CD4-positive, alpha-beta T cell treated with Interleukin-17A for 1 hour (primary cell): Measurements from ENCODE around the gene MRPL20.
"Not testable (repeated sequence)": the region's sequence is repeated elsewhere in the genome, so short reads cannot be mapped to it uniquely, and the experiment has no call there.

Experiments
- DNase-seq: peaks from one replicate; pipeline ENCODE4 v3.0.0-alpha.2; 2020

Gene MRPL20

DNA sequence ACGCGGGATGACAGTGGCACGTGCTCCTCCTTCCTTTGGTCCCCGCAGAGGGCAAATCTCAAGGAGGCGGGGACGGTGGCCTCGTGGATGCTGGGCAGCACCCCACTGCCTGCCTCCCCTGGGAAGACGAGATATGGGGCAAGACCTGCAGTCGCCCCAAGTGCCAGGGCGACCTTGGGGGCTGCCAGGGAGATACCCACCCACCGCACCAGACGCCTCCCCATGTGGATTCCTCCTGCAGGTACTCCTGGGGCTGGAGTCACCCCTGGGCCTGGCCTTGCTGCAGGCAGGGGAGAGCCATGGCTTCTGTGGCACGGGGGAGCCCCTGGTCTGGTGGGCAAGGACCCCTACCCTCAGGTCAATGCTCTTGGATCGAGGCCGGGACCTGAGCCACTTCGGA is 26.2 kb downstream of the MRPL20 start:
- DNase-seq, result no peak

DNA sequence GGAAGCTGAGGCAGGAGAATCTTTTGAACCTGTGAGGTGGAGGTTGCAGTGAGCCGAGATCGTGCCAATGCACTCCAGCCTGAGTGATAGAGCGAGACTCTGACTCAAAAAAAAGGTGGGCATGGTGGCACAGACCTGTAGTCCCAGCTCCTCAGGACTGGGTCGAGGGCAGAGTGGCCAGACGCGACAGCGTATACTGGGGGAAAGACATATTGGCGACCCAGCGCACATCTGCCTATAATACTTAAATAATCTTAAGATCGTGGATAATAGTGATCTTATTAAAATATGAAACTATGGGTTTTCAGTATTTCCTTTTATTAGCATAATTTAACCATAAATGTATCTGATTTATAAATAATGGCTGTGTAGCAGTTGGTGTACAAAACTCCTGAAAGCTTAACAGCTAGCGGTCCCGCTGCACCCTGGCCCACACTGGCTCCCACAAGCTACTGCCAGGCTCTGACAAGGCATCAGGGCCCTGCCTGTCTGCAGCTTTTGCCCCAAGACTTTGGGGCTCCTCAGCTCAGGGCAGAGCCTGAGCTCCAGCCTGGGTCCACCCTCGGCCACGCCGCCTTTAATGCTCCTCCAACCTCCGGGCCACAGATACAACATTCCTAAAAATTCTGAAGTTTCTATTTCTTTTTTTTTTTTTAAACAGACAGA is 29.4 kb downstream of the MRPL20 start:
- no peak for DNase-seq

DNA sequence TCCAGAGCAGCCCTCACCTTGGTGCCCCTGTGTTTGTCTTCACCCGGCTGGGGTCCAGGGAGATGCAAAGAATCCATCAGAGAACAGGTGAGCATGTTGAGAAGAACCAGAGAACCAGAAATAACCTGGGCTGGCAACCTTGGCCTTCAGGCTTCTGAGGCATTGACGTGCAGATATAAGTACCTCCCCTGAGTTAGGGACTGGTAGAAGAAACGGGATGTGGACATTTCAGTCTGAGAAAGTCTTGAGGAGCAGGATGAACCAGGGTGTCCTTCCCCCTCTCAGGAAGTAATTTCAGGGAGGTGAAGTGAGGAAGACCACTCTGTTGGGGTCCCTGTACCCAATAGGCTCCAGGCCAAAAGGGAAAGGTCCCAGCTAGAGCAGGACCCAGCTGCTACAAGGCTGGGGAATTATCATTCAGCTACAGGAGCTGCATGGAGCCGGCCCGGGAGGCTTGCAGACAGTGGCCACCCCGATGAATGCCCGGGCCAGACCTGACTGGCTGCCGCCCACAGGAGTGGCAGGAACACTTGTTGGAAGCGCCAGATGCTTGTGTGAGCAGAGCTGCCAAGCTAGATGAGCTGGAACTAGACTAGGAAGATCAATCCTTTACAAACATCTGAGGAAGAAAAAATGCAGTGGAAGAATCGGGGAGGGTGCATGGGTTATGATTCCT is 30.4 kb downstream of the MRPL20 start:
- no peak for DNase-seq

DNA sequence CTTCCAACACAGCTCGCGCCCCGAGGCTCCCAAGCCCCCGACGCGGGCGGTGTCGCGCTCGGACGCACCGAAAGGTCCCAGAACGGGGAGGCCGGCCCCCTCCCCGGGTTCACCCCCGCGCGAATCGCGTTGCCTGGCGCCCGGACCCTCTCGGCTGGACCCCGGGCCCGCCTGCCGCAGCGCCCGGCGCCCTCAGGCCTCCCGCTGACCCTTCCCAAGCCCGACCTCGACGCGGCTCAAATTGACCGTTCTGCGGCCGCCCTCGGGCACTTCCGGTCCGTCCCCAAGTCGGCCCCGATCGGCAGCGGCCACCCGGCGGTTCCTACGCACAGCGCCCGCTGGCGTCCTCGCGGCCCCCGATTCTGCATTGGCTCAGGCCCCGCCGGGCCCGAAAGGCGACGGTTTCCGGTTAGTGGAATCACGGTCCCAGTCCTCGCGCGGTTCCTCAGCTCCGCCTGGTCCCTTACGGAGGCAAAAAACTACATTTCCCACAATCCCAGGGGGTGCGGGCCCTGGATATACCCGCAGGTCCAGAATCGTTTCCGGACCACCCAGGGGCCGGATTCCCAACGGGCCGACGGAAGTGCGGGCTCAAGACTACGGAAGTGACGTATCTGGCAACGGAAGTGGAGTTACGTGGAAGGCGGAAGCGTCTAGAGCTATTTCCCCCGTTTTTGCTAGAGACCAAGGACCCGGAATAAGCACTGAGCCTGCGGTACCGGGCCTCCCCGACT is 32.0 kb downstream of the MRPL20 start, which contains the start of gene AURKAIP1:
AURKAIP1 (minus strand) TSS at position 279 of the 734 bp plus-strand sequence. CDS start 451 bp downstream, outside the sequence.
- peak; percentile 99 for DNase-seq

DNA sequence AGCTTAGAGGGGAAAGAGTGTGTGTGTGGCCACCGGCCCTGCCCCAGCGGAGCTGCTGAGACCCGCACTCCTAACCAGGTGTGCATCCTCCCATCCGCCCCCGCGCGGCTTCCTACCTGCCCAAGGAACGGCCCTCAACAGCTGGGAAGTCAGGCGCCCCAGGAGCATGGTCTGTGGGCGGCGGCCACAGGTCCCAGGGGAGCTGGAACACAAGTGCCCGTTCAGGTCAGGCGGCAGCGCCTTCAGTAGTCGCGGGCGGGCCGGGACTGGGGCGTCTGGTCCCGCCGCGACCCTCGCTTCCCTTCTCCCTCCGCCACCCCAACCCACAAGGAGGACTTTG is 32.5 kb downstream of the MRPL20 start:
- no peak for DNase-seq

DNA sequence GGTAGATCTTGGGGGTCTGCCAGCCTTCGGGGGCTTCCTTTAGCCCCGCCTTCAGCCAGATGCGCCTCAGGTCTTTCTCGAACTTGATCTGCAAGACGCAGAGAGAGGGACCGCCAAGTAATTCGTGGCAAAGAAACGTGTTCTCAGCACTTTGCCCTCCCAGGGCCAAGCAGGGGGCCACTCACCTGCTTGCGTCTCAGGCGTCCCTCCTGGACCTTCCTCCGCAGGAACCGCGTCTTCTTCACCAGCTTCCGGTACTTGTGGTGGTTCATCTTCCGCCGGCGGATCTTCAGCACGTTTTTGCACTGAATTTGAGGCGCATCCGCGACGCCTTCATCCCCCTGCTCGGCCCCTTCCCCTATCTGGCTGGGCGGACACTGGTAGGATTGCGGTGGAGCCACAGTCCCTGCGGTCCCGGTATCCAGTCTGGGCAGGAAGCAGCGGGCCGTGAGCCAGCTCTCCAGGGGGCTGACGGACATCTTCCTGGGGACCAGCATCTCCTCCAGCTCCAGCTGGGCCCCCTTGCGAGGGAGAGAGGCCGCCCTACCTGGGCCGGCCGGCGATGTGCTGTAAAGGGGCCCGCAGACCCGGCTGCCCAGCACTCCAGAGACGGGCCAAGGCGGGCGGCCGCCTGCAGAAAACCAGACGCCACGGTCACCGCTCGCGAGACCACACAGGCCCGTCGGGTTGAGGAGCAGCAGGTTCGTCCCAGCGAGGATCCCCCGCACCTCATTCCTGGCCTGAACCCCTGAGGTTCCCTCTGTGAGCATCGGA is 33.1 kb downstream of the MRPL20 start:
- DNase-seq, result no peak

DNA sequence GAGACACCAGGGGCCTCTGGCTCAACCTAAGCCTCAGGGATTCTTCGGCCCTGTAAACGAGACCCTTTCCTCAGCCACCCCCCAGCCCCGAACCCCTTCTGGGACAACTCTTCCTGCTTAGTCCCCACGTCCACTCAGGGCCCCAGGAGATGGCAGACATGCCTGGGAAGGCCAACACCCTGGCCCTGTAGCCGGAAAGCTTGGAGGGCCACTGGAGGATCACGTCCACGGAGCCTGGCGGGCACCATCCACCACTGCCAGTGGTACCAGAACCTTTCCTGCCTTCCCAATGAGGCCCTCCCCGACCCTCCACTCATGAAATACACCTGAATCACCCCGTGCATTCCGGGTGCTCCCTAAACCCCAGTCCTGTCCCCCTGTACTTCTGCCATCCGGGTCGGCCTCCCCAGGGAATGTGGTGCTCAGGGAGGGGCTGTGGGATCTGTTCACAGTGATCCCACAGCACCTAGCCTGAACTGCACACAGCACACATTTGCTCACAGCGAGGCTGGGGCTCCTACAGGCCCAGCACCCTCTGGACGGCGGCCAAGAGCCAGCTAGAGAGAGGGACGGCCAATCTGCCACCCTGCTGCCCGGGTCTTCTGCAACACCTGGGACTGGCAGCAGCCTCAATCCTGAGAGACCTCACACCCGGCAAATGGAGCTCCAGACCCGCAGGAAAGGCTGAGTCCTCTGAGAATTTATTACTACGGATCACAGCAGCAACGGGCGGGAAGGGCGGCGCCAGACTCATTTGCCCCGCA is 33.9 kb downstream of the MRPL20 start:
- no peak for DNase-seq

DNA sequence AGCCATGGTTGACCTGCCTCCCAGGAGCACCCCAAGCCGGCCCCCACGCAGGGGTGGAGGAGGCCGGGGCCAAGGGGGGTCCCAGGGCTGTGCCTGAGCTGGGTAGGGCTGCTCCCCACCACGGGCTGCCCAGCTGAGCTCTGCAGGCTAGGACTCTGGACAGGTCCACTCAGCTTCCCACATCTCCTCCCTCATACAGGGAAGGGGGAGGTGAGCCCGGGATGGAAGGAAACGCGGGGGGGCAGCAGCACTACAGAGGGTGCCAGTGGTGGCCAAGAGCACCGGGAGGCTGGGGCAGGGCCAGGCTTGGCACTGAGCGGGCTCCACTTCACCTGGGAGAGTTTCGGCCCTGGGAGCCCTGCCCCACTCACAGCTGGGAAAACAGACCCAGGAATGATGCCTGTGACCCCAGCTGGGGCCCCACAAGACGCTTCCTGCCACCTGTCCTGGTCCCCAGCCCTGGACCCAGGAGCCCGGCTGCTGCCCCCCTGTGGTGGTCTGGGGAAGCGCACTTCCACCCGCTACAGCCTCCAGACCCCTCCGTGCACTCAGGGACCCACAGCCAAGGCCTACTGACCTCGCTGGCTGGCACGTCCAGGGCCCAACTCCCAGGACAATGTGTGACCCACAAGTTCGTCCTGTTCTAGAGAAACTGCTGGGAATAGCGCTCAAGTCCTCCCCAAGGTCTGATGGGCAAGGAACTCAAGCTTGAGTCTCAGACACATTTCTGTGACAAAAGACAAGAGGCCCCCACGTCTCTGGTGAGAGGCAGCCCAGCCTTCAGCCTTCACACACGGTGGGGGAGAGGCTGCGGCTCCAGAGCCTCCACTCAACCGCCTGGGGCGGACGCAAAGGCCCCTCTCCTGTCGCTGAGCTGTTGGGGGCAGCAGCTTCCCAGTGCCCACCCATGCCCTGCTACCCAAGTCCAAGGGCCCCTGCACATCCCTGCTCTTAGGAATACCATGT is 35.1 kb downstream of the MRPL20 start:
- DNase-seq, result peak; percentile 80

DNA sequence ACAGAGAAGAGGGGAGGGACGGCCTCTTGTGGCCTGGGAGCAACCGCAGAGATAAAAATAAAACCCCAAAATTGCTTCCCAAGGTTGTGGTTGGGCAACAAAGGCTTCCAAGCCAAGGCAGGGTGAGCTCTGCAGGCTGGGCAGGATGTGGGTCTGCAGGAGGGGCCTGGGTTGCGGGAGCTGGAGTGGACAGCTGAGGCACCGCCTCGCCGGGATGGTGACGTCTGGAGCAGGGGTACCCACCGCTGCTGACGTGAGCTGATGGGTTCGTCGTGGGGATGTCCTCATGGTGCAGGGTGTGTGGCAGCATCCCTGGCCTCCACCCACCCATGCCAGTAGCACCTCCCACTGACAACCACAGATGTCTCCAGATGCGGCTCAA is 35.7 kb downstream of the MRPL20 start:
- peak; percentile 89 for DNase-seq

DNA sequence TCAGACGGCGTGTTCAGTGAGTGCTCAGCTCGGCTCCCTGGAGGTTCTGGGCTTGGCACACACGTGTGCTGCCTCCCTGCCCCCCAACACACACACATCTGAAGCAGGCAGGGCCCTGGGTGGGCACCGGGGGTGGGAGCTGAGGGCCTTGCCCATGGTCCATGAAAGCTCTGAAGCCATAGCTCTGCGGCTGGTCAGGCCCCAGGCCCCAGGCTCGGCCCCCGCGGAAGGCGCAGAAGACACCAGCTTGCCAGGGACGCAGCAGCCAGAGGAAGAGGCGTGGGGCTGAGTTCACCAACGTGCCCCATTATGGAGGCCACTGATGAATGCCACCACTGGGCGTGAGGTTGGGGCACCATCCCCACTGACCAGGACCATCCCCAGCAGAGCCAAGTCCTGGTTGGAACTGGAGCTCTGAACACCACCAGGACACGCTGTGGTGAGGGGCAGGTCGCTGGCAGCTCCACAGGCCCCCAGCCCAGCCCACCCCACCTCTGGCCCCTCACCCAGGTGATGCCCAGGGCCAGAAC is 36.3 kb downstream of the MRPL20 start:
- no peak for DNase-seq

DNA sequence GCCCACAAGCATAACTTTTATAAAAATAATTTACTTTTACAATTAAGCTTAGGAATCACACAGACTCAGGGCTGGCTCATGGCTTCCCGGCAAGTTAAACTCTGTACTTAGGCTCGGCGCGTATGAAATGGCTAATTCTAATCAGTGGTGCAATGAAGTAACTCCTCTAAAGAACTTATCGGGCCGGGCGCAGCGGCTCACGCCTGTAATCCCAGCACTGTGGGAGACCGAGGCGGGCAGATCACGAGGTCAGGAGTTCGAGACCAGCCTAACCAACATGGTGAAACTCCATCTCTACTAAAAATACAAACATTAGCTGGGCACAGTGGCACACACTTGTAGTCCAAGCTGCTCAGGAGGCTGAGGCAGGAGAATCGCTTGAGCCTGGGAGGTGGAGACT is 37.0 kb downstream of the MRPL20 start:
- DNase-seq, result not testable (repeated sequence)

DNA sequence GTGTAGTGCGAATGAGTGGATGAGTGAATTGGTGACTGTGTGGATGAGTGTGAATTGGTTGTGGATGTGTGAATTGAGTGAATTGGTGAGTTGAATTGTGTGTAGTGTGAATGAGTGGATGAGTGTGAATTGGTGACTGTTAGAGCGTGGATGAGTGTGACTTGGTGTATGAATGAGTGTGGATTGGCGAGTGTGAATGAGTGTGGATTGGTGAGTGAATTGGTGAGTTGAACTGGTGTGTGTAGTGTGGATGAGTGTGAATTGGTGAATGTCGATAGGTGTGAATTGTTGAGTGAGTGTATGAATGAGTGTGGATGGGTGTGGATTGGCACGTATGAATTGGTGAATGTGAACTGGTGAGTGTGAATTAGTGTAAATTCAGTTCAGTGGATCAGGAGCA is 39.8 kb downstream of the MRPL20 start:
- no peak for DNase-seq

DNA sequence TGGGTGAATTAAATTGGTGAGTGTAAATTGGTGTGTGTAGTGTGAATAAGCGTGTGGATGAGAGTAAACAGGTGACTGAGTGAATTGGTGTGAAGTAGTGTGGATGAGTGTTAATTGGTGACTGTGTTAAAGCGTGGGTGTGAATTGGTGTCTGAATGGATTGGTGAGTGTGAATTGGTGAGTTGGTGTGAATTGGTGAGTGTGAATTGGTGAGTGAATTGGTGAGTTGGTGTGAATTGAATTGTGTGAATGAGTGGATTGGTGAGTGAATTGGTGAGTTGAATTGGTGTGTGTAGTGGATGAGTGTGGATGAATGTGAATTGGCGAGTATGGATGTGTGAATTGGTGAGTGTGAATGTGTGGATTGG is 40.4 kb downstream of the MRPL20 start:
- no peak for DNase-seq

DNA sequence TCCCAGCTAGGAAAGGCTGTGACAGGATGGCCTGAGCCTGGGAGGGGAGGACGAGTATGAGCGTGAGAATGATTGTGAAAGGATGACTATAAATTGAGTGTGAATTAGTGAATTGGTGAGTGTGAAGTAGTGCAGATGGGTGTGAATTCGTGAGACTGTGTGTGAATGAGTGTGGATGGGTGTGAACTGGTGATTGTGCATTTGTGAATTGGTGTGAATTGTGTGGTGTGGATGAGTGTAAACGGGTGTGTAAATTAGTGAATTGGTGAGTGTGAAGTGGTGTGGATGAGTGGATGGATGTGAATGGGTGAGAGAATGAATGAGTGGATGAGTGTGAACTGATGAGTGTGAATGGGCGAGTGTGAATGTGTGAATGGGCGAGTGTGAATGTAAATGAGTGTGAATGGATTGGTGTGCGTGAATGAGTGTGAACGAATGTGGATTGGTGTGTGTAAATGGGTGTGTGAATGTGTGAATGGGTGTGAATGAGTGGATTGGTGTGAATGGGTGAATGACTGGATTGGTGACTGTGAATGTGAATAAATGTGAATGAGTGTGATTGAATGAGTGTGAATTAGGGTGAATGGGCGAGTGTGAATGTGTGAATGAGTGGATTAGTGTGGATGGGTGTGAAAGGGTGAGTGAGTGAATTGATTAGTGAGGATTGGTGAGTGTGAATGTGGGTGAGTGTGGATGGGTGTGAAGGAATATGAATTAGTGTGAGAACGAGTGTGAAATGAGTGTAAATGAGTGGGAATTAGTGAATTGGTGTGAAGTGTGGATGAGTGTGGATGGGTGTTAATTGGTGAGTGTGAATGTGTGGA is 41.0 kb downstream of the MRPL20 start:
- no peak for DNase-seq

DNA sequence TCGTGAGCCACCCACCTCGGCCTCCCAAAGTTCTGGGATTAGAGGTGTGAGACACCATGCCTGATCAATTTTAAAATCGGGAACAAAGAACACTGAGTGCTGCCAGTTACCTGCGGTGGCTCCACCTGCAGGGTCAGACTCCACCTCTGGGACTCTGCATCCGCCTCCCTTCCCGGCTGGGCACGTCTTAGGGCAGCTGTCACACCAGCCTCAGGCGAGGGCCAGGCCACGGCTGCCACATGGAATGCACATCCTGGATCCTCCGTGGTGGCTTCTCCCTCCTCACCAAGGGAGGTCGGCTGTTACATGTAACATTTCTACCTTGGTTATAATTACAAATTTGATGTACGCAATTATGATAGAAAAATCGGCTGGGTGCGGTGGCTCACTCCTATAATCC is 42.8 kb downstream of the MRPL20 start:
- DNase-seq, result no peak

DNA sequence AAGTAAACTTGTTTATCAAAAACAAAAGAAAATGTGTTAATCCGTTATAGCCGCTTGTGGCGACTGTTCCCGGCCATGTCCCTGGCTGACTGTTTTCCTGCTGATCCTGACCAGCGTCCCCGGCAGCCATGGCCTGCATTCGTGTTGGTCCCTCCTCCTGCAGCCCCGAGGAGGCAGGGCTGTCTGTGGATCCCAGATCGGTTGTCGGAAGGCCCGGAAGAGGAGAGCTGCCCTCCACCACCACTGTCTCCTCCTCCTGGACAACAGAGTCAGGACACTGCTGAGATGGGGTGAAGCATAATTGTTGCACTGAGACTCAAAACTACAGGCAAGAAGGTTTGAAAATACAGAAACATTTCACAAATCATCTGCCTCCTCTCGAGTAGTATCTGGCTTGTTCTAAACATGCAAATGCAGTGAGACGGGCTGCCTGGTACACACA is 45.1 kb downstream of the MRPL20 start:
- DNase-seq, result no peak

DNA sequence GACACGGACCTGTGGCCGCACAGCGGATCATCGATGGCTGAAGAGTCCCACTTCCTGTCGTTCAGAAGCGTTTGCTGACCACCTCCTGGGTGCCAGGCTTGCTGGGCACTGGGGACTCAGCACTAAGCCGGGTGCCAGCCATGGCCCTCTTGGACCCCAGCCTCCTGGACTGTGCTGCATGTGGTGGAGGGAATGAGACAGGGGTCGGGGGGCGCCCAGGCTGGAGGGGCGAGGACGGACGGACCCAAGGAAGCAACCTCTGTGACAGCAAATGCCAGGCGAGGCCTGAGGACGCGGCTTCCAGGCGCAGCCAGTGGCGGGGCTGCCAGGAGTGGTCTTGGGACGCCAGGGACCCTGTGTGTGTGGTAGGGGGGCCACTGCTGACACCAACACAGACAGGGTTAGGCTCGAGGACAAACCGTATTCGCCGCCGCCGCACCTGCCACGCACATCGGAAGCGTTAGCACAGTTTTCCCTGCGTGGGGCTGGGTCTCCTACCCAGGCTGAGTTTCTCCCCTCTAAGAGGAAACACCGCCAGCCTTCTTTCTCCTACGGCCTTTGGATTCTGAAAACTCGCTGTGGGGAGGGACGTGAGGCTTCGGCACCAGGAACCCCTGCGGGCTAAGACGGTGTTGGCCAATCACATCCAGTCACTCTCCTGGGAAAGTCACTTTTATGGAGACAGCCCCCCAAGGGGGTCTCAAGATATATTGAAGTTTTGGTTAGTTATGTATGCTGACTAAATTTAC is 45.7 kb downstream of the MRPL20 start:
- DNase-seq, result no peak

DNA sequence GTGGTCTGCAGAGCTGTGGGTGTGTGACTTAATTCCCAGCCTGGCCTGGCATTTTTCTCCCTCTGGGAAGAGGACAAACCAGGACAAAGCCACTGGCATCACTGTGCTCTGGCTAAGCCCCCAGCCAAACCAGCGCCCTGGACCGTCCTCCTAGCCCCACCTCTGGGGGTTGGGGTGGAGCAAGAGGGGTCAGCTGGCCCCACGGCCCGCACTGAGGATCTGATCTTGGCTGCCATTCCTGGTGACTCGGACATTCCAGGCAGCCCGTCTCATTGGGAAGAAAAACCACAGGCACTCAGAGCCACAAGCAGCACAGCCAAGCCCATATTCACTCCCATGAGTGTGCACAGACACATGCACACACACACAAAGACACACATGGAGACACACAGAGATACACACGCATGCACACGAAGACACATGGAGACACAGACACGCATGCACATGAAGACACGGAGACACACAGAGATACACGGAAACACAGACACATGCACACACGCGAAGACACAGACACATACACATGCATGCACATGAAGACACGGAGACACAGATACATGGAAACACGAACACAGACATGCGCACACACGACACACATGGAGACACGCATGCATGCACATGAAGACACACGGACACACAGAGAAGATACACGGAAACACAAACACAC is 46.5 kb downstream of the MRPL20 start:
- no peak for DNase-seq
